GF-D8 (cell line): ENCODE data around the gene SURF2.
A peak's percentile ranks its signal among the peaks of the same experiment; 100 is the strongest.

Experiments used
- DNase-seq: peaks from one replicate; lab custom pipeline; 2025; lab: John Stamatoyannopoulos, UW

Gene SURF2

DNA sequence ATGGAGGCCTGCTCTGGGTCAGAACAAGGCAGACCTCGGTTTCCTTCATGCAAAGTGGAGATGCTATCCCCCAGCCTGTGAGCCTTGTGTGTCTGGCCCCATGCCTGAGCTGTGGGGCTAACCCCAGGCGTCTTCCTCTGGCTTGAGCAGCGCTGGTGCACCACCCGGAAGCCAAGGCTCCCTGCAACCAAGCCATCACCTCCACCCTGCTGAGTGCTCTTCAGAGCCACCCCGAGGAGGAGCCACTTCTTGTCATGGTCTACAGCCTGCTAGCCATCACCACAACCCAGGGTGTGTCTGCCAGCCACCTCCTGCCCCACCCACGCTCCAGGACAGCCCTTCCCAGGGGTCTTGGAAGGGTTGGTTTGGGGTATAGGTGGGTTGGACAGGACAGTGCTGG is 45.2 kb downstream of the SURF2 start:
- no peak for DNase-seq

DNA sequence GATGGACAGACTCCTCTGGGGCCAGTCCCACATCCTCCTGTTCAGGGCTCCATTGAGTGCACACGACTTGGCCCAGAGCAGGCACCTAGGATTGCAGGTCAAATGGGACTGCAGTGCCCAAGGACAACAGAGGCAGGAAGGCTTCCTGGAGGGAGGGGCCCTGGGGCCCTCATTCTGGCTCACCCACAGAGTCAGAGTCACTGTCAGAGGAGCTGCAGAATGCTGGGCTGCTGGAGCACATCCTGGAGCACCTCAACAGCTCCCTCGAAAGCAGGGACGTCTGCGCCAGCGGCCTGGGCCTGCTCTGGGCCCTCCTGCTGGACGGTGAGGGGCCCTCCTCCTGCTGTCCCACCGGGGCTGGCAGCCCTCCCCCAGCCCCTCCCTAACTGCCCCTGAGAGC is 46.3 kb downstream of the SURF2 start:
- DNase-seq, result no peak

DNA sequence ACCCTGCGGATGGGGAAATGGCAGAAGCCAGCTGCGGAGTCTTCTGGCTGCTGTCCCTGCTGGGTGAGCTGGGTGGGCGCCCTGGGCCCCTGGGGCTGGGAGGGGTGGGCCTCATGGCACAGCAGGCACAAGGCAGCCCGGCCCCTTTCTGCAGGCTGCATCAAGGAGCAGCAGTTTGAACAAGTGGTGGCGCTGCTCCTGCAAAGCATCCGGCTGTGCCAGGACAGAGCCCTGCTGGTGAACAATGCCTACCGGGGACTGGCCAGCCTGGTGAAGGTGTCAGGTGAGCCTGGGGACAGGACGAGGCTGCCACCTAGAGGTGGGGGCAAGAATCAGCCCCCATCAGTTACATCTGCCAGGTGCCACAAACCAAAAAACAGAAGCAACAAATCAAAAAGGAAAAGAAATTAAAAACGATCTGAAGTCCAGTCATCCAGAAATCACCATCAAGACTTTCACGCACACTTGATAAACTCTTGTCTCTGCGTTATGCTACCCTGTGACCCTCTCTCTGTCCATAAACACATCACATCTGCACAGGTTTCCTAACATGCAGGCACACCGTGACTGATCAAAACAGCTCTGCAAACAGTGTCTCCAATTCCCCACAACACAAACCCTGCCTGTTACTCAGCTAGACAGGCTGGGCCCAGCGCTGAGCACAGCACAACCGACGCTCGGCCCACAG is 47.6 kb downstream of the SURF2 start:
- DNase-seq, result no peak

DNA sequence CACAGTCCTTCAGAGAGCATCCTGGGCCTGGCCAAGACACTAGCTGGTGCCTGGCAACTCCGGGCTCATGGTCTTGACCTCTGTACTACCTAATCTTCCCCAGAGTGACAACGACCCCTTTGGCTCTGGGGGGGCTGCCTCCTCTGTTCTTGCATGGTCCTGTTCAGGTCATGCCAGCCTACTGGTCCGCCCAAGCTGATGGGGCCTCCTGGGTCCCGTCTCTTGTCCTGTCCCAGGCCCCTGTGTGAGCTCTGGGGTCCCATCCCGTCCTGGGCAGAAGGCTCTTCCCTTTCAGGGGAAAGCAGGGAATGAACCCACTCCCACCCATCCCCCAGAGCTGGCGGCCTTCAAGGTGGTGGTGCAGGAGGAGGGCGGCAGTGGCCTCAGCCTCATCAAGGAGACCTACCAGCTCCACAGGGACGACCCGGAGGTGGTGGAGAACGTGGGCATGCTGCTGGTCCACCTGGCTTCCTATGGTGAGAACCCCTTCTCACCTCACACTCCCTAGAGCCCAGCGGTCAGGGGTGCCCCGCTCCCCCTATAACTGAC is 48.2 kb downstream of the SURF2 start:
- DNase-seq, result no peak

DNA sequence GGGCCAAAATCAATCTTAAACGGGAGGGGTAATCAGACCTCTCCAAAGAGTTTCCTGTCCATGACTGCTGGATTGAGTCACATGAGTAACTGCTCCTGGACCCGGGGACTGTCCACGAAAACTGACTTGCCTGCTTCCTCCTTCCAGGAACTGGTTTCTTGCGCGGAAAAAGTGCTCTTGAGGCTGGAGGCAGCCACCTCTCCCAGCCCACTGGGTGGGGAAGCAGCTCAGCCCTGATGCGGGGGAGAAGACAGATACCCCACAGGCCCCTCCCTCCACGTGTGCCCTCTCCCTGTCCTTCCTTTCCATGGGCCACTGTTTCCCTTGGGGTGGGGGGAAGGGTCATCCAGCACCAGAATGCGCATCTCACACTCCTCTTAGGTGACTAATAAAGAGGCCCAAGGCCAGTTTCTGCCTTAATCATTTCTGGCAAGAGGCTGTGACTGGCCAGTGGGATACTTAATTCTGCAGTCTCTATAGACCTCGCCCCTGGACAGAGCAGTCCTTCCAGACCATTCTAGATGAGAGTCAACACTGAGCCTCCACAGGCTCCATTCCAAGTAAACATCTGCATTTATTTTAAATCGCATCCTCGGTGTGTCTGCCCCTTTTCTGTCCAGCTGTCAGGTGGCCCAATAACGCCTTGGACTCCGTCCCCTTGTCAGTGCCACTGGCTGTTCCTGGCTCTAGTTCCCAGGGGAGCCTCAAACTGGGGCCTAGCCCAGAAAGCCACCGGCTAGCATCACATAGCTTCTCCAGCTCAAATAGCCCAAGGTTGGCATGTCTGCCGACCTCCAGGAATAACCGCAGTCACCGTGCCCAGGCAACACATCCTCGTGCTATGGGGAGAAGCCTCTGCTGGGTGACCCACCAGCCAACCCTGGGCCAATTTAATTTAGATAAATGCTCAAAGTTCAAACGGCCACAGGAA is 49.4 kb downstream of the SURF2 start:
- no peak for DNase-seq

DNA sequence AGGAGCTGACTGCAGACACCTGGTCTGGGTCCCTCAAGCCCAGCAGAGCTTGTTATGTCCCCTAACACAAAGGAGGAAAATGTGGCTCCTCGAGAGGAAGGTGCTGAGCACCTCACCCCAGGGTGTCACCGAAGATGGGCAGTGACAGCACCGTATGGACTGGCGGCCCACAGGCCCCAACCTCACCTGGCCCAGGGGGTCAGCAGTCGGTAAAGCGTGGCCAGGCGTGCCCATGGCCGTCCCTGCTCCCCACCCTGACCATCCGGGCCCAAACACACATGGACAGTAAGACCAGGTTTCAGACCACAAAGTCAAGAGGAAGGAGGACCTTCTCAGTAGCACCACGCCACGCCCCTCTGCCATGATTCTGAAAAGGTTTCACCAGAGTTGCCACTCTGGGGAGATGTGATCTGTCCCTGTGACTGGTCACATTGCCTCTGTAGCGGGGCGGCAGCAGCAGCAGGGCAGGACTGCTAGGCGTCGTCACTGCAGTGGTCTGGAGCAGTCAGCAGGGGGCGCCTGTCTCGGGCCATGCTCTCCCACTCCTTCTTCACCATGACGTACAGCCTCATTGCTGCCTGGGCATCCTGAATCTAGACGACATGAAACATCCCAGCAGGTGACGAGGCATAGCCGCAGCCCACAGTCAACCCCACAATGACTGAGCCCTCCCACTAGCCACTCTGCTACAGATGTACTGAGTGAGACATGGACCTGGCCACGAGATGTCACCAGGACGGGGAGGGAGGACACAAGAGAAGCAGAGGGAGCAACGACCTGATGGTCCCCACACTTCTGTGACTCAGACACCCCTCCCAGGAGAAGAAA is 50.3 kb downstream of the SURF2 start:
- DNase-seq, result peak; percentile 17

DNA sequence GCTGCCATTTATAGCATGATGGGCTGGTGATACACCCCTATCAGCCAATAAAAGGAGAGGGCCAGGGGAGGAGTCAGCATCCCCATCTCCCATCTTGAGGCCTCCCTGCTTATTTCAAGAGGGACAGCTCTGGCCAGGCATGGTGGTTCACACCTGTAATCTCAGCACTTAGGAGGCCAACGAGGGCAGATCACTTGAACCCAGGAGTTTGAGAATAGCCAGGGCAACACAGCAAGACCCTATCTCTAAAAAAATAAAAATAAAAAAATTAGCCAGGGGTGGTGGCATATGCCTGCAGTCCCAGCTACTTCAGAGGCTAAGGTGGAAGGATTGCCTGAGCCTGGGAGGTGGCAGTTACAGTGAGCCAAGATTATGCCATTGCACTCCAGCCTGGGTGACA is 51.7 kb downstream of the SURF2 start:
- no peak for DNase-seq
